Testis (tissue), 3 donors: ENCODE measurements around the gene ZBTB12. TPM values are rescaled to one million over a fixed set of nuclear protein-coding genes. Genes with fewer than 3 reads are reported as not detected.

Source experiments
- DNase-seq: peaks from one replicate; pipeline ENCODE4 v3.0.0-alpha.2; 2019
- H3K27ac ChIP-seq, 2 donors: fragments of 200-600 bp; sonication (generic); one replicate each; pipeline ENCODE4 v1.5.1; 2019
- H3K27me3 ChIP-seq: fragments of 200-600 bp; sonication (generic); one replicate; pipeline ENCODE4 v1.5.1; 2019
- H3K36me3 ChIP-seq: fragments of 200-600 bp; sonication (generic); one replicate; pipeline ENCODE4 v1.5.1; 2017; ENCODE audit warnings: low read depth; ENCODE audit errors: missing control alignments
- H3K4me1 ChIP-seq: fragments of 200-600 bp; sonication (generic); one replicate; pipeline ENCODE4 v1.5.1; 2019
- H3K4me3 ChIP-seq, 2 donors: fragments of 200-600 bp; sonication (generic); one replicate each; pipeline ENCODE4 v1.5.1; 2017 to 2019
- H3K9me3 ChIP-seq: fragments of 200-600 bp; sonication (generic); one replicate; pipeline ENCODE4 v1.5.1; 2017
- POLR2A ChIP-seq: fragments of 450-650 bp; IDR thresholded peaks from one replicate; pipeline ENCODE4 v1.6.1; 2017; ENCODE audit warnings: antibody characterized with exemption, mild to moderate bottlenecking, moderate library complexity
- WGBS, 2 donors: methylation state at CpG; one replicate each; pipeline ENCODE4 v1.1.5; 2018; 5-methylcytosine and 5-hydroxymethylcytosine counted together
- intact Hi-C: fragments of 100-400 bp; cut with DNase I; formaldehyde crosslinking; loops from one replicate; pipeline ENCODE4 v1.15.1; 2023; ENCODE audit warnings: low total_unique reads
- polyA plus RNA-seq: library from polyadenylated mRNA; stranded (reverse); fragments of 350-450 nt; fragmentation: Illumina TruSeq; extraction: RNeasy Lipid Tissue Mini Kit (QIAGEN cat#74804); gene quantifications from one replicate; pipeline ENCODE4 v1.2.3, GENCODE V29; 2014; ENCODE audit warnings: low read depth, low replicate concordance; ENCODE audit not compliant: insufficient read depth
- total RNA-seq, 2 donors: library from RNA; depleted of rRNA; stranded (reverse); fragments of >200 nt; gene quantifications; one replicate each; pipeline ENCODE4 v1.2.3, GENCODE V29; 2016
- TF ChIP-seq, protein P1 (sequence below), 3 experiments: fragments of 450-650 bp in 2 of 3; fragments of 200-600 bp in 1 of 3; sonication (generic) in 1 of 3; IDR thresholded peaks; one replicate each; pipeline ENCODE4 v1.5.1; 2016 to 2019; ENCODE audit warnings: antibody characterized with exemption in 3 of 3, mild to moderate bottlenecking in 2 of 3, moderate library complexity in 1 of 3

ZBTB12 gene
- total and polyA plus RNA-seq, 3 donors from 2014 or later: 5.3 to 6.3 (median 5.6) TPM

DNA sequence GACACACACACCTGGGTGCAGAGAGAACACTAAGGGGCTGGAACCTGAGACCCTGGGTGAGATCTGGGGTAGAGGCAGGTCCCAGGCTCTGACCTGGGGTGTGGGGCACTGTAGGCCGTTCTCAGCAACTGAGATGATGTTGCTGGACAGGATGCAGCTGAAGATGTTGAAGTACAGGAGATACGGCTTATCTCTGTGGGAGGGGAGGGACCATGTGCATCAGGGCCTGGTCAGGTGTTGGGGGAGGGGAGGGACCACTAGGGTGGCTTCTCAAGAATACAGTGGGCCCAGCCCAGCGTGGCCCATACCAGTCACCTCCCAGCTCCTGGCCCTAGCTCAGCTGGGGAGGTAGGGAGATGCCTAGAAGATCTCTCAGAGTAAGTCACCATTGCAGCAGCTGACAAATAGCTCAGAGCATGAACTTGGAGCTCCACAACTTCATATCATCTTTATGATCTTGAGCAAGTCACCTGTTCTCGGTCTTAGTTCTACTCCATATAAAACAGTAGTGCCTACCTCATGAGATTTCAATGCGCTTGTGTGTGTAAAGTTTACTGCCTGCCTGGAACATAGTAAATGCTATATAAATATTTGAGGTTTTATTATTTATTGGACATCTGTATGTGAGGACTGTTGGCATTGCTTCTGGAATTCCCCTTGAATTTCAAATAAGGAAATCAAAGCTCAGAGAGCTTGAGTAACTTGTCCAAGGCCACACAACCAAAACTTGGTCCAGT is 26.9 kb downstream of the ZBTB12 start:
- Histone ChIP-seq H3K27me3 (no peaks in the 10 kb centered on the region), H3K4me3 (no peak overlapping the region), H3K4me1 (no peaks in the 10 kb centered on the region), H3K27ac (no peak overlapping the region), H3K9me3 (no peaks in the 10 kb centered on the region), H3K36me3 (no peaks in the 10 kb centered on the region)
- 74 to 92% methylated on average over 4 to 5 of the region's 5 CpGs for WGBS, 2 donors
- intact Hi-C loops: no loop called here
- no peak for DNase-seq
- TF ChIP-seq POLR2A: no peak
- TF ChIP-seq, protein P1, sequence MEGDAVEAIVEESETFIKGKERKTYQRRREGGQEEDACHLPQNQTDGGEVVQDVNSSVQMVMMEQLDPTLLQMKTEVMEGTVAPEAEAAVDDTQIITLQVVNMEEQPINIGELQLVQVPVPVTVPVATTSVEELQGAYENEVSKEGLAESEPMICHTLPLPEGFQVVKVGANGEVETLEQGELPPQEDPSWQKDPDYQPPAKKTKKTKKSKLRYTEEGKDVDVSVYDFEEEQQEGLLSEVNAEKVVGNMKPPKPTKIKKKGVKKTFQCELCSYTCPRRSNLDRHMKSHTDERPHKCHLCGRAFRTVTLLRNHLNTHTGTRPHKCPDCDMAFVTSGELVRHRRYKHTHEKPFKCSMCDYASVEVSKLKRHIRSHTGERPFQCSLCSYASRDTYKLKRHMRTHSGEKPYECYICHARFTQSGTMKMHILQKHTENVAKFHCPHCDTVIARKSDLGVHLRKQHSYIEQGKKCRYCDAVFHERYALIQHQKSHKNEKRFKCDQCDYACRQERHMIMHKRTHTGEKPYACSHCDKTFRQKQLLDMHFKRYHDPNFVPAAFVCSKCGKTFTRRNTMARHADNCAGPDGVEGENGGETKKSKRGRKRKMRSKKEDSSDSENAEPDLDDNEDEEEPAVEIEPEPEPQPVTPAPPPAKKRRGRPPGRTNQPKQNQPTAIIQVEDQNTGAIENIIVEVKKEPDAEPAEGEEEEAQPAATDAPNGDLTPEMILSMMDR (IDR thresholded peaks at IDR 0.05): no peak

DNA sequence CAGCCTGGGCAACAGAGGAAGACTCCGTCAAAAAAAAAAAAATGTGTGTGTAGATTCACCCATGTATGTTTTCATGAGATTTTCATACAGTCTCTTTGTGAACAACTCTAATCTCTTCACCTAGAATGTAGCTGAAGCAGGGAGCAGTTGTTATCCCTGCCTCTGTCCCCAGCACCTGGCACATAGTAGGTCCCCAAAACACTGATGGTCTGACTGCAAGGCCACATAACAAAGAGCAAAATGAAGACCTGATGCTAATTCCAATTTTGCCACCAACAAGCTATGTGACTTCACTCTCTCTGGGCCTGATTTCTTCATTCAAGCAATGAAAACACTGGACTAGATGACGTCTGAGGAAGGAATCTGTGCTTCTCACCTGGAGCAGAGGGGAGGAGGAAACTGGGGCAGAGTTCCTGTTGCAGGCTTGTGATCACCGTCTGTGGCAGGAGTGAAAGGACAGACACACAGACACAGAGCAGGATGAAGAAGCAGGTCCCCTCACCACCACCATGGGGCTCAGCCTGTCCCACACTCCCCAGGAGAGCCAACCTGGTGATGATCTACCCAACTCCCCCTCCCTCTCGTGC is 27.7 kb downstream of the ZBTB12 start:
- Histone ChIP-seq H3K4me3 (no peak overlapping the region), H3K9me3 (no peaks in the 10 kb centered on the region), H3K4me1 (no peaks in the 10 kb centered on the region), H3K27ac (no peak overlapping the region), H3K27me3 (no peaks in the 10 kb centered on the region), H3K36me3 (no peaks in the 10 kb centered on the region)
- DNase-seq: no peak
- WGBS, 2 donors: 72 to 76% methylated on average over 4 of the region's 4 CpGs
- no peak for TF ChIP-seq POLR2A
- TF ChIP-seq, protein P1 (IDR thresholded peaks at IDR 0.05): no peak
- intact Hi-C loops: no loop called here

DNA sequence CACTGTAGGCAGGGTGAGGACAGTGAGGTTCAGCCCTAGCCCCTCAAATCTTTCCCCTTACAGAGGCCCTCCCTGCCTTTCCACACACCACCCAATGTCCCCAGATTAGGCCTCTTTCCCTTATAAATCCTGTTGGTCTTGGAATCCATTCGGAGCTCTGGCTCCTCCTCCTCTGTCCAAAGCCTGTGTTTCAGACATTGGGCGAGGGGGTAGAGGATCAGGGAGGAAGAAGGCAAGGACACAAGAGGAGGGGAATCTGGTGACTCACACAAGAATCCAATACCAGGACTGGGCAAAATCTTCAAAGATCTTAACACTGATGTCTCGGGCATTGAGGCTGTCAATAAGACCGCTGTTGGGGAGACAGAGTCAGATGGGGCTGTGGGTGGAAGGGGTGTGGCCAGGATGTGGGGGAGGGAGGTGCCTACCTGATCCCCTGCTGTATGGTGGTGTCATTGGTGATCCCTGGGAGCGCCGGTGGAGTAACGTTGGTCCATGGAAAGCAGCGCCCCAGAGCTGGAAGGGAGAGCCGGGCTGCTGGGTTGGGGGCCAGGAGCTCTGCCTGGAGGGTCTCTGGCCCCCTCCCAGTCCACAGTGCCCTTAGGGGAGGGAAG is 30.7 kb downstream of the ZBTB12 start:
- Histone ChIP-seq H3K4me1 (no peaks in the 10 kb centered on the region), H3K27ac (no peak overlapping the region), H3K9me3 (no peaks in the 10 kb centered on the region), H3K4me3 (no peak overlapping the region), H3K36me3 (no peaks in the 10 kb centered on the region), H3K27me3 (no peaks in the 10 kb centered on the region)
- 59 to 67% methylated on average over 4 to 9 of the region's 9 CpGs for WGBS, 2 donors
- intact Hi-C loops: no loop called here
- no peak for TF ChIP-seq POLR2A
- TF ChIP-seq, protein P1 (IDR thresholded peaks at IDR 0.05): no peak
- no peak for DNase-seq

DNA sequence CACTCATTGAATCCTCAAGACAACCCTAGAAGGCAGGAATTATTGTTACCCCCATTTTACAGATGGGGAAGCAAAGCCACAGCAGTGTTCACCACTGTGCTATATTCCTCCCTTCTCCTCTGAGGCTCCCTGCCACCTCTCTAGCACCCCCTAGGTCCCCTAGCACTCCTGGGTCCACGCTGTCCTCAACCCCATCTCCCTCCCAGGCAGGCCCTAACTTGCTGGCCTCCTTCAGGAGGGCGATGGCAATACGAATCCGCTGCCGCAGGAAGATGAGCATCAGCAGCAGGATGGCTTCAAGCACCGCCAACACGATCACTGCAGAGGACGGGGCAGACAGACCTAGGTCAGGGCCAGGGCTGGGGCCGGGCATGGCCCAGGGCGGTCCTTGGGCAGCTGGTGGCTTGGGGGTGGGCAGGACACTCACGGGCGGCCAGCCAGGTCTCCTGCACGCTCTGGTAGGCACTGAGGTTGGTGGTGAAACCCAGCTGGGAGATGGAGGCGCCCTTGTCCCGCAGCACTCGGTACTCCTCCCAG is 31.4 kb downstream of the ZBTB12 start:
- Histone ChIP-seq H3K27ac (no peak overlapping the region), H3K4me3 (no peak overlapping the region), H3K36me3 (no peaks in the 10 kb centered on the region), H3K27me3 (no peaks in the 10 kb centered on the region), H3K4me1 (no peaks in the 10 kb centered on the region), H3K9me3 (no peaks in the 10 kb centered on the region)
- DNase-seq: no peak
- TF ChIP-seq, protein P1 (IDR thresholded peaks at IDR 0.05): no peak
- no peak for TF ChIP-seq POLR2A
- 76% methylated on average over 11 to 15 of the region's 16 CpGs for WGBS, 2 donors
- intact Hi-C loops: no loop called here
